Neutrophil (primary cell): Measurements from ENCODE around the gene DOCK9.

Experiments used
- H3K27ac ChIP-seq: fragments of 200-600 bp; sonication (generic); 2 replicates; pipeline ENCODE4 v1.5.1; 2016; ENCODE audit warnings: mild to moderate bottlenecking, moderate library complexity
- H3K27me3 ChIP-seq: fragments of 200-600 bp; sonication (generic); 2 replicates; pipeline ENCODE4 v1.6.0; 2016; ENCODE audit warnings: mild to moderate bottlenecking
- H3K36me3 ChIP-seq: fragments of 200-600 bp; sonication (generic); 2 replicates; pipeline ENCODE4 v1.5.1; 2017
- H3K4me1 ChIP-seq, 2 experiments: fragments of 200-600 bp in 1 of 2; sonication (generic) in 1 of 2; 1 replicate in 1 of 2; 2 replicates in 1 of 2; pipeline versions ENCODE4 v1.5.1 to v1.6.1; 2013 to 2016; ENCODE audit warnings: low read depth in 1 of 2, low read length in 1 of 2, mild to moderate bottlenecking in 1 of 2, moderate library complexity in 1 of 2; ENCODE audit not compliant: control insufficient read depth in 1 of 2, insufficient read depth in 1 of 2
- H3K4me3 ChIP-seq, 2 experiments: fragments of 200-600 bp in 1 of 2; sonication (generic) in 1 of 2; 1 replicate in 1 of 2; 2 replicates in 1 of 2; pipeline ENCODE4 v1.5.1; 2013 to 2016; ENCODE audit warnings: low read depth in 1 of 2, low read length in 1 of 2, mild to moderate bottlenecking in 1 of 2, moderate library complexity in 1 of 2
- H3K9me3 ChIP-seq: fragments of 200-600 bp; sonication (generic); 2 replicates; pipeline ENCODE4 v1.5.1; 2016
- TF ChIP-seq, protein P1 (sequence below): fragments of 200-600 bp; sonication (generic); IDR thresholded peaks from 2 replicates; pipeline ENCODE4 v1.5.1; 2016; ENCODE audit warnings: antibody characterized with exemption

DOCK9 gene

GRCh38 chr13:98997011-98997730 lies 19.3 kb upstream of the DOCK9 start:
- H3K27ac ChIP-seq: no peak overlapping the region
- H3K36me3 ChIP-seq: no peaks in the 10 kb centered on the region
- H3K9me3 ChIP-seq: no peaks in the 10 kb centered on the region
- H3K4me3 ChIP-seq: no peak overlapping the region
- H3K27me3 ChIP-seq: peaks cover 57% of the 10 kb centered on the region
- no peaks in the 10 kb centered on the region for H3K4me1 ChIP-seq
- TF ChIP-seq, protein P1, sequence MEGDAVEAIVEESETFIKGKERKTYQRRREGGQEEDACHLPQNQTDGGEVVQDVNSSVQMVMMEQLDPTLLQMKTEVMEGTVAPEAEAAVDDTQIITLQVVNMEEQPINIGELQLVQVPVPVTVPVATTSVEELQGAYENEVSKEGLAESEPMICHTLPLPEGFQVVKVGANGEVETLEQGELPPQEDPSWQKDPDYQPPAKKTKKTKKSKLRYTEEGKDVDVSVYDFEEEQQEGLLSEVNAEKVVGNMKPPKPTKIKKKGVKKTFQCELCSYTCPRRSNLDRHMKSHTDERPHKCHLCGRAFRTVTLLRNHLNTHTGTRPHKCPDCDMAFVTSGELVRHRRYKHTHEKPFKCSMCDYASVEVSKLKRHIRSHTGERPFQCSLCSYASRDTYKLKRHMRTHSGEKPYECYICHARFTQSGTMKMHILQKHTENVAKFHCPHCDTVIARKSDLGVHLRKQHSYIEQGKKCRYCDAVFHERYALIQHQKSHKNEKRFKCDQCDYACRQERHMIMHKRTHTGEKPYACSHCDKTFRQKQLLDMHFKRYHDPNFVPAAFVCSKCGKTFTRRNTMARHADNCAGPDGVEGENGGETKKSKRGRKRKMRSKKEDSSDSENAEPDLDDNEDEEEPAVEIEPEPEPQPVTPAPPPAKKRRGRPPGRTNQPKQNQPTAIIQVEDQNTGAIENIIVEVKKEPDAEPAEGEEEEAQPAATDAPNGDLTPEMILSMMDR: no peak

- no peak overlapping the region for H3K27ac ChIP-seq
- H3K27me3 ChIP-seq: peaks cover 48% of the 10 kb centered on the region
- H3K9me3 ChIP-seq: no peaks in the 10 kb centered on the region
- no peaks in the 10 kb centered on the region for H3K36me3 ChIP-seq
- TF ChIP-seq, protein P1: no peak
- H3K4me1 ChIP-seq: no peaks in the 10 kb centered on the region
- no peak overlapping the region for H3K4me3 ChIP-seq
These were observed 18.2 kb upstream of the DOCK9 start for GRCh38 chr13:98996046-98996445.

GRCh38 chr13:98994896-98995295 lies 17.0 kb upstream of the DOCK9 start:
- no peaks in the 10 kb centered on the region for H3K36me3 ChIP-seq
- no peaks in the 10 kb centered on the region for H3K4me1 ChIP-seq
- no peaks in the 10 kb centered on the region for H3K9me3 ChIP-seq
- H3K4me3 ChIP-seq: no peak overlapping the region
- no peak overlapping the region for H3K27ac ChIP-seq
- peaks cover 37% of the 10 kb centered on the region for H3K27me3 ChIP-seq
- TF ChIP-seq, protein P1: no peak

- peaks cover 29% of the 10 kb centered on the region for H3K27me3 ChIP-seq
- no peak overlapping the region for H3K27ac ChIP-seq
- TF ChIP-seq, protein P1: no peak
- H3K9me3 ChIP-seq: no peaks in the 10 kb centered on the region
- H3K4me3 ChIP-seq: no peak overlapping the region
- no peaks in the 10 kb centered on the region for H3K4me1 ChIP-seq
- H3K36me3 ChIP-seq: no peaks in the 10 kb centered on the region
These were observed 16.2 kb upstream of the DOCK9 start for GRCh38 chr13:98994080-98994479.

GRCh38 chr13:98992355-98992754 lies 14.5 kb upstream of the DOCK9 start:
- Histone ChIP-seq H3K27me3 (peaks cover 22% of the 10 kb centered on the region), H3K4me1 (no peaks in the 10 kb centered on the region), H3K4me3 (no peak overlapping the region), H3K36me3 (no peaks in the 10 kb centered on the region), H3K27ac (no peak overlapping the region), H3K9me3 (no peaks in the 10 kb centered on the region)
- TF ChIP-seq, protein P1: no peak
